H7 (cell line): ENCODE measurements around the gene SEMA3B. TPM values are rescaled to one million over a fixed set of nuclear protein-coding genes. Genes with fewer than 3 reads are reported as not detected.
A peak's percentile ranks its signal among the peaks of the same experiment; 100 is the strongest.
"Not testable (repeated sequence)": the region's sequence is repeated elsewhere in the genome, so short reads cannot be mapped to it uniquely, and the experiment has no call there.

ENCODE experiments used
- DNase-seq: peaks from one replicate; pipeline ENCODE4 v3.0.0; 2012
- H3K27me3 ChIP-seq: 2 replicates; pipeline ENCODE4 v1.6.0; 2011; ENCODE audit warnings: mild to moderate bottlenecking, low read length; ENCODE audit not compliant: control insufficient read depth, insufficient read depth
- H3K36me3 ChIP-seq: replicated peaks from 2 replicates; pipeline ENCODE4 v1.5.1; 2011; ENCODE audit warnings: low read length; ENCODE audit not compliant: control insufficient read depth, insufficient read depth
- H3K4me3 ChIP-seq: 2 replicates; pipeline ENCODE4 v1.5.1; 2011; ENCODE audit warnings: low read depth, mild to moderate bottlenecking, control low read depth, low read length, moderate library complexity; ENCODE audit not compliant: insufficient read depth
- total RNA-seq: library from RNA; depleted of rRNA; stranded (reverse); fragments of >200 nt; shearing (Covaris generic); gene quantifications from 2 replicates; pipeline ENCODE4 v1.2.3, GENCODE V29; 2014

The SEMA3B gene
- total RNA-seq, 1 experiment from 2014 or later, result 2.8 TPM

DNA sequence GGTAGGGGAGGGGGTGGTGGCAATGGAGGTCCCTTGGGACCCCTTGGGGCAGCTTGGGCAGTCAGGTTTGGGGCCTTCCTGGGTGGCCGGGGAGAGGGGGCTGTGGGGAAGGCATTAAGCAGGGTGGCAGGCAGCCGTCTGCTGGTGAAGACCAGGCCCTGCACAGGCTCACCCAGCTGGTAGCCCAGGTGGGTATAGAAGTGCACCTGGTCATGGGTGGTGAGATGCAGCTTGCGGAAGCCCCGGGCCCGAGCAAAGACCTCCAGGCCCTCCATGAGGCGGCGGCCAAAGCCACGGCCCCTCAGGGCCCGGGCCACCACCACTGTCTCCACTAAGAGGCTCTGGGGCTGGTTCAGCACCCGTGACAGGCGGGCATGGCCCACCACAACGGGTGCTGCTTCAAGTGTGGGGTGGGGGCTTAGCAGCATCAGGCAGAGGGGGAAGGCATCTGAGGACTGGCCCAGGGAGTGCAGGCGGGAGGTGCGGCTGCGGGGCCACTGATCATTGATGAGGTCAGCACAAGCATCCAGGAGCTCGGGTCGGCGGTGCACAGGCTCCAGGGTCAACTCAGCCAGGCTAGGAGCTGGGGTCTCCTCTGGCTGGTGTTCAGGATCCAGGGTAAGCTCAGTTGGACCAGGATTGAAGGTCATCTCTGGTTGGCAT is 27.9 kb downstream of the SEMA3B start:
- Histone ChIP-seq H3K36me3 (no peaks in the 10 kb centered on the region), H3K4me3 (no peak overlapping the region), H3K27me3 (no peaks in the 10 kb centered on the region)
- no peak for DNase-seq

DNA sequence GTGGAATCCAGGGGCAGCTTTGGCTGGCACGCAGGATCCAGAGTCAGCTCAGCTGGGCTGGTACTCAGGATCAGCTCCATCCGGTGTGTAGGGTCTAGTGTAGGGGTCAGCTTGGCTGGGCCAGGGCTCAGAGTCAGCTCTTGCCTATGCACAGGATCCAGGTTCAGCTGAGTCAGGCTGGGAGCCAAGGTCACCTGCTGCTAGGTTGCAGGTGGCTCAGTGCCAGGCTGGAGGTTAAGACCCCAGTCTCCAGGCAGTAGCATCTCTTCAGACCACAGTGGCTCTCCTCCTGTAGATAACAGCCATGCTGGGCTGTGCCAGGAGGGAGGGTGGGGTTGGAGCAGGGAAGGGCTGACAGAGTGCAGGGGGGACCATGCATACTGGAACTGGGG is 28.4 kb downstream of the SEMA3B start:
- Histone ChIP-seq H3K27me3 (no peaks in the 10 kb centered on the region), H3K36me3 (no peaks in the 10 kb centered on the region), H3K4me3 (no peak overlapping the region)
- DNase-seq, result no peak

DNA sequence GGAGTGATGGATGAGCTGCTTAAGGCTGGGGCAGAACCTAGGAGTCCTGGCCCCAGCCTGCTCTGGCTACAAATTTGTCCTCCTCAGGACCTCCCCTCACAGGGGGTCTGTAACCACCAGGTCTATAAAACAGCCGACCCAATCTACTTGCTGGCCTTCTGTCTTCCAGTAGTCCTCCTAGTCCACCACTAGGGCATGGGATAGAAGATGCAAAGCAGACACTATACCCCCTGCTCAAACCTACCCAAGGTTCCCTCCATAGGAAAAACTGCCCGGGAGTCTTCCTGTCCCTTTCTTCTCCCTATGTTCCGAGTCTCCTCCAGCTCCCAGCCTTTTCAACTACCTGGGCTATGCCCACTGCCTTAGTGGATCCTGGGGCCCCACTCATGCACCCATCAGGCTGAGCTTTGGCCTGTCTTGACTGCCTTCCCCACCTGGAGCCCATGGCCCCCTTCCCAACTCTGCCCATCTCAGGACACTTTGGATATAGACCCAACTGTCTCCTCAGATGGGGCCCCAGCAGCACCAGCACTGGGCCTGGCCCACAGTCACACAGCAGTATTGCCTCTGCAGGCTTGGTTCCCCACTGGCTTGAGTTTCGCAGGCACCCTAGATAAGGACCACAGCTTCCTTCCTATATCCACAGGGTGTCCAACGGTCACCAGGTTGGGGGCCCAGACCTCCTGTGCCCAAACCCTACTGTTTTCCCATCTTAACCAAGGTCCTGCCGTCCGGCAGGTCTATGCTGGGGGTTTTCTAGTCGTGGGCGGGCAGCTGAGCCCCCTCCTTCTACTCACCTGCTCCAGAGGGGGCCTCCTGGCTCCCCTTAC is 29.2 kb downstream of the SEMA3B start:
- peak overlapping the region; percentile 98 for H3K4me3 ChIP-seq
- no peaks in the 10 kb centered on the region for H3K27me3 ChIP-seq
- peak; percentile 71 for DNase-seq
- H3K36me3 ChIP-seq, result no peaks in the 10 kb centered on the region

DNA sequence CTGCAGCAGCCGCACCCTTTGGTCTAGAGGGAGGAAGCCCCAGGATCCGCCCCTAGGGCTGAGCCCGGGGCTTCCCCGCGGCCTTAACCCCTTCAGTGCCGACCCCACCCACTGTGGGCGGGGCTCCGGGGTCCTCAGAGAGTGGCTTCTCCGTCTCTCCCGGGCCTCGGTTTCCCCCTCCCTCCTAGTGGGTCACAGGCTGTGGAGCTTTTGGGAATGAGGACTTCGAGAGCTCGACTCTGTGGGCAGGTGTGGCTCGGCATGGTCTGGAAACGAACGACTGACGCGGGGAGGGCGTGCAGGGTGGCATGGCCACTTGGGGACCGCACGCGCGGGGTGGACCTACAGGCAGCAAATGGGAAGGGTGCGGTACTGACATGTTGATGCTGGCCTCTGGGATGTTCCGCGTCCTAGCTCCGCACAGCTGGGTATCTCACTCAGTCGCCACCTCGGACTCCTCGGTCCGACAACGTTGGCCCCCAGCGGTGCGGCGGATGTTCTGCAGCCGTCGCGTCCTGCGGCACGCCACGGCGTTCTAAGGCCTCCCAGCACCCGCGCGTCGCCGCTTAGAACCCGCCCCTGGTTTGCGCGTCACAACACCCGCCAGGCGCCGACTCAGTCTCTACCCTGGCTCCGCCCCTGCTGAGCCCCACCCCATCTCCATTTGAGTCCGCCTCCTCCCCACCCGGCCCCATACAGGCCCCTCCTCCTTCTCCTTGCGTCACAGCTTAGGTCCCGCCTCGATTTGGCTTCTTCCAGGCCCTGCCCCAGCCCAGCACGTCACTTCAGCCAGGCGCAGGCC is 30.1 kb downstream of the SEMA3B start, which contains the start of the genes HYAL3 and NAA80:
TSS of gene HYAL3 (minus strand) at position 570 of the 802 bp plus-strand sequence. CDS start 3,803 bp downstream, outside the sequence.
TSS of gene NAA80 (minus strand) at position 570 of the 802 bp plus-strand sequence. CDS start 1,942 bp downstream, outside the sequence.
- H3K27me3 ChIP-seq, result no peaks in the 10 kb centered on the region
- peak within 1 kb of the TSS; percentile 98 for H3K4me3 ChIP-seq
- no peaks in the 10 kb centered on the region for H3K36me3 ChIP-seq
- DNase-seq, result peak; percentile 100

DNA sequence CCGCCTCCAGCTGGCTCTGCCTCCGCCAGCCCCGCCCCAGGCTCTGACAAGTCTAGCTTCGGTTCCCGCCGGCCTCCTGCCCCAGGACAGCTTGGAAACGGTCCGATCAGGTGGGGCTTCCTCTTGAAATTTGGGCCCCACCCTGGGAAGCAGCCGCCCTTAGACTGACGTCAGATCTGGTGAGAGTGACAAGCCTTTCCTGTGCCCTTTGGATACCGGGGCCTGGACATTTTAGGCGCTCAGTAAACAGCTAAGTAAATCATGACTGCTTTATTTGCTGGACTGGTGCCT is 30.6 kb downstream of the SEMA3B start:
- Histone ChIP-seq H3K27me3 (no peaks in the 10 kb centered on the region), H3K4me3 (peak overlapping the region; percentile 14; the same call in 1 of the 2 replicates), H3K36me3 (no peaks in the 10 kb centered on the region)
- no peak for DNase-seq

DNA sequence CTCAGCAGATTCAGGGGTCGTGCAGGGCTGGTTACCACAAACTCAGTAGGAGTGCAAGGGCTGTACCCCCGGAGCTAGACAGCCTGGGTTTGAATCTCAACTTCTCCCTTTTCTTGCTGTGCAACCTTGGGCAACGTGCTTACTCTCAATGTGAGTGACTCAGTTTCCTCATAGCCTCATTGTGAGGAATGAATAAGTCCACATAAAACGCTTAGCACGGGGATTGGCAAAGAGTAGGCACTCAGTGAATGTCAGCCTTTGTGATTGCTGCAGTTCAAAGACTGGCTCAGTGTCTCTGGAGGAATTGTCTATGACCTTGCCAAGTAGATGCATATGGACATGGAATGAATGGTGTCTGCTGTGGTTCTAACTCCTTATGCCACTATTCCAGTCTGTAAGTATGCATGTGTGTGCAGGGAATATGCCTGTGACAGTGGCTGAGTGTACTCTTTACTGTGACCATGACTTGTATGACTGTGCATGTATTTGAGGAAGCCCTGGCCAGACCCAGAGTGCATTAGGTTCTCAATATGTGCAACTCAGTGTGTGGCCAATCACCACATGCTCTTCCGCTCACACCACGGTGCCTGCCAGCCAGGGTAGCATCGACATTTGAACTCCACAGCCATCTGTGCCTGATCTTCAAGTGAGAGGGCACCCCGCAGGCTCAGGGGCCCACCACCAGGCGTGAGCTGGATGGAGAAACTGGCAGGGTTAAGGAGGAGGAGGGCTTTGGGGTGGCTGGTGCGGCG is 31.2 kb downstream of the SEMA3B start:
- Histone ChIP-seq H3K36me3 (no peaks in the 10 kb centered on the region), H3K27me3 (no peaks in the 10 kb centered on the region), H3K4me3 (peak overlapping the region; percentile 14; the same call in 1 of the 2 replicates)
- DNase-seq, result no peak

DNA sequence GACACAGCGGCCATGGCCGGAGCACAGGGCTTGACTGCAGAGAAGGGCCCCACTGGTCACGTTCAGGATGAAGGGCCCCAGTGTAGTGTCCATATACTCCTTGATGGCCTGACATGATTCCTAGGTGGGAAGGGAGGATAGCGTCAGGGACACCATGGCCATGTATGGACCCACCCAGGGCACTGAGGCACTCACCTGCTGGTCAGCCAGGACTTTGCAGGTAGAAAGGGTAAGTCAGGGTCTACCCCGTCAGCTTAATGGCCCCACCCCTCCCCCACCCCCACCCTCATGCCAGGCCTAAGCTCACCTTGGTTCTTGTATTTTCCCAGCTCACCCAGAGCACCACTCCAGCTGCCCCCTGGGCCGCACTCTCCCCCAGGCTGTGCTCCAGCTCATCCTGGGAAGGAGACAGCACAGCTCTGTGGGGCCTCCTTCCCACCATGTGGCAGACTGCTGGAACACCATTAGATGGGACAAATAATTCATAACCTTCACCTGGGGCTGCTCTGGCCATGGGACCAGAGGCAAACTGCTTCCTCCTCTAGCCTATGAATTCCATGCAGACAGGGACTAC is 31.8 kb downstream of the SEMA3B start:
- no peak for DNase-seq
- no peaks in the 10 kb centered on the region for H3K27me3 ChIP-seq
- no peak overlapping the region for H3K4me3 ChIP-seq
- no peaks in the 10 kb centered on the region for H3K36me3 ChIP-seq

GRCh38 chr3:50302095-50303012 is 33.4 kb downstream of the SEMA3B start:
- H3K4me3 ChIP-seq, result no peak overlapping the region
- no peak for DNase-seq

DNA sequence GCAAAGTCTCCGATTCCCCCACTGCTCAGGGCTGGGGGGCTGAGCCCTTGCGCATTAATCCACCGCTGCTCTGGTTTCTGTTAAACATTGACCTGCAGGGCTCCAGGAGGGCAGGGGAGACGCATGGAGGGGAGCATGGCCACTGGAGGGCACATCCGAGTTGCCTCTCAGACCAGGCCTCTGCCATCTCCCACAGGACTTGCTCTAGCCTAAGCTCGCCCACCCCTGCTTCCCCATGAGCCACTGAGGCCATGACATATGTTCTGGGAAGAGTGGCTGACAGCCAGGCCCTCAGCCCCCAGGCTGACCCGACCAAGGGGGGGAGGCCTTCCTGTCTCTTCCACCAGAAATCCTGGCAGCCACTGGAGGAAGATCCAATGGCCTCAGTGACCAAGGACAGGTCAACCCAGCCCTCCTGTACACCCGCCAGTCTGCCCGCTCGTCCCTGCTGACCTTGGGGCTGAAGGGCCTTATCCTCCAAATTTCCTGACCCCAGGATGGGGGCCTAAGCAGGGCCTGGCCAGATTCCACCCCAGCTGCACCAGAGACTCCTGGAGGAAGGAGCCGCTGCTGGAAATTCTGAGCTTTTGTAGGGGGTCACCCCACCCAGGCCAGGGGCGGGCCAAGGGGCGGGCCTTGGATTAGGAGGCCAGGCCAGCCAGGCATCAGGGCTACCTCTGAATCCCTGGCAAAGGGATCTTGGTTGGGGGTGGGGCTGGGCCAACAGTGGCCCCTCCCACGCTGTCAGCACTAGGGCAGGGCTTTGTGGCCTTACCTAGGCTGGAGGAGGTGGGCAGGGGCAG is 34.3 kb downstream of the SEMA3B start, which contains the start of gene HYAL1:
TSS of gene HYAL1 (minus strand) at position 562 of the 803 bp plus-strand sequence. CDS start 618 bp downstream, outside the sequence.
- no peaks in the 10 kb centered on the region for H3K36me3 ChIP-seq
- DNase-seq, result peak; percentile 98
- H3K4me3 ChIP-seq, result peak within 1 kb of the TSS; percentile 10; the same call in 1 of the 2 replicates
- no peaks in the 10 kb centered on the region for H3K27me3 ChIP-seq

More at GRCh38 chr3:50302095-50303012, 33.4 kb downstream of the SEMA3B start:
- H3K36me3 ChIP-seq, result no peaks in the 10 kb centered on the region
- no peaks in the 10 kb centered on the region for H3K27me3 ChIP-seq

DNA sequence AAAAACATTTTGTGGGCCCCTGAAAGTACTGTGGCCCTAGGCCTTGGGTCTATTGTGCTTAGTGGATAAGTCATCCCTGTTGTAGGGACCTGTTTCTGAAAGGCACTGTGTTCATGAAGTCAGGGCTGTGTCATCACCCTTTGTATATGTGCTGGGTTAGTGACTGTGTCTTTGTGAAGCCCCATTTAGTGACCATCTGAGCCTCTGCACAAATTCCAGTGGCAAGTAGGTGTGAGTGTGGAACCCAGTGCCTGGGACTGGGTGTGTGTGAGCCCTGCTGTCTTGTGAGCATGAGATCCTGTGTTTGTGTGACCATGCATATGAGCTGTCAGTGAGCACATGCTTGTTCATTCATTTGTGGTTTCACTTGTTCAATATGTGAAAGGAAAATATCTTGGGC is 35.7 kb downstream of the SEMA3B start:
- Histone ChIP-seq H3K27me3 (no peaks in the 10 kb centered on the region), H3K36me3 (no peaks in the 10 kb centered on the region), H3K4me3 (no peak overlapping the region)
- no peak for DNase-seq

GRCh38 chr3:50312041-50312440 is 43.1 kb downstream of the SEMA3B start:
- not testable (repeated sequence) for DNase-seq, H3K36me3 ChIP-seq, H3K4me3 ChIP-seq, H3K27me3 ChIP-seq

GRCh38 chr3:50314342-50314741 is 45.4 kb downstream of the SEMA3B start:
- H3K4me3 ChIP-seq, result no peak overlapping the region
- no peak for DNase-seq
- H3K27me3 ChIP-seq, result no peaks in the 10 kb centered on the region
- peaks cover 25% of the 10 kb centered on the region for H3K36me3 ChIP-seq
